Spleen (tissue), 11 donors: Measurements from ENCODE around the gene OTUD3. TPM values are rescaled to one million over a fixed set of nuclear protein-coding genes. Genes with fewer than 3 reads are reported as not detected.
"Not testable (repeated sequence)": the region's sequence is repeated elsewhere in the genome, so short reads cannot be mapped to it uniquely, and the experiment has no call there.

Experiments
- DNase-seq: peaks from one replicate; pipeline ENCODE4 v3.0.0-alpha.2; 2020
- H3K27ac ChIP-seq, 8 donors: fragments of 200-600 bp; sonication (generic) in 7 of 8; 1 replicate in 4 of 8; 2 replicates in 4 of 8; pipeline versions ENCODE4 v1.5.0 to v1.8.0; 2016 to 2021; ENCODE audit warnings: inconsistent platforms in 4 of 8, mild to moderate bottlenecking in 4 of 8, moderate library complexity in 1 of 8
- H3K27me3 ChIP-seq, 7 donors: fragments of 200-600 bp; sonication (generic) in 6 of 7; replicated peaks in 1 of 7; 1 replicate in 4 of 7; 2 replicates in 3 of 7; pipeline versions ENCODE4 v1.5.0 to v1.8.0; 2016 to 2021; ENCODE audit warnings: inconsistent platforms in 3 of 7, mild to moderate bottlenecking in 1 of 7
- H3K36me3 ChIP-seq, 6 donors: fragments of 200-600 bp; sonication (generic) in 5 of 6; 1 replicate in 4 of 6; 2 replicates in 2 of 6; pipeline versions ENCODE4 v1.5.0 to v1.8.0; 2016 to 2021; ENCODE audit warnings: inconsistent platforms in 2 of 6
- H3K4me1 ChIP-seq, 6 donors: fragments of 200-600 bp; sonication (generic) in 5 of 6; 1 replicate in 3 of 6; 2 replicates in 3 of 6; pipeline versions ENCODE4 v1.5.0 to v1.8.0; 2016 to 2021; ENCODE audit warnings: inconsistent platforms in 3 of 6
- H3K4me3 ChIP-seq, 8 donors: fragments of 200-600 bp; sonication (generic) in 7 of 8; 1 replicate in 4 of 8; 2 replicates in 4 of 8; pipeline versions ENCODE4 v1.5.0 to v1.8.0; 2016 to 2021; ENCODE audit warnings: inconsistent platforms in 4 of 8, mild to moderate bottlenecking in 4 of 8, moderate library complexity in 2 of 8
- H3K9me3 ChIP-seq, 8 donors: fragments of 200-600 bp; sonication (generic) in 7 of 8; 1 replicate in 4 of 8; 2 replicates in 4 of 8; pipeline versions ENCODE4 v1.5.0 to v1.8.0; 2016 to 2021; ENCODE audit warnings: inconsistent platforms in 4 of 8
- CTCF ChIP-seq, 11 experiments: fragments of 200-600 bp in 7 of 11; fragments of 450-650 bp in 4 of 11; sonication (generic) in 4 of 11; IDR thresholded peaks in 8 of 11; conservative IDR thresholded peaks in 3 of 11; 1 replicate in 7 of 11; 2 replicates in 4 of 11; pipeline versions ENCODE4 v1.4.0 to v1.8.0; 2016 to 2021; ENCODE audit warnings: antibody characterized with exemption in 11 of 11, inconsistent platforms in 4 of 11, mild to moderate bottlenecking in 1 of 11
- POLR2A ChIP-seq, 3 donors: fragments of 450-650 bp; IDR thresholded peaks; one replicate each; pipeline ENCODE4 v1.5.1; 2017; ENCODE audit warnings: antibody characterized with exemption in 3 of 3, mild to moderate bottlenecking in 1 of 3
- POLR2AphosphoS5 ChIP-seq, 3 donors: sonication (generic); formaldehyde crosslinking; IDR thresholded peaks; one replicate each; pipeline ENCODE4 v1.5.1; 2017; ENCODE audit warnings: antibody characterized with exemption in 3 of 3
- WGBS, 5 donors: extraction: QIAGEN DNeasy Blood & Tissue Kit in 3 of 5; methylation state at CpG; one replicate each; pipeline versions ENCODE4 v1.1.5 to v1.1.7; 2013 to 2018; 5-methylcytosine and 5-hydroxymethylcytosine counted together
- intact Hi-C: fragments of 100-400 bp; cut with DNase I; formaldehyde crosslinking; loops from one replicate; pipeline ENCODE4 v1.15.0; 2023; ENCODE audit warnings: low total_unique reads
- polyA plus RNA-seq, 3 donors: library from polyadenylated mRNA; stranded (reverse); fragments of 200-250 nt; gene quantifications; one replicate each; pipeline ENCODE4 v1.2.1, GENCODE V29; 2013
- total RNA-seq, 7 donors: library from RNA; depleted of rRNA in 3 of 7; stranded (reverse); fragments of >200 nt in 3 of 7; fragmentation: NEBNext Ultra II Directional in 4 of 7; extraction: Animal tissue kit (Norgen Biotek cat#: 25700) in 4 of 7; gene quantifications; one replicate each; pipeline versions ENCODE4 v1.1.0 to v1.2.1, GENCODE V29; 2016 to 2021
- donor health status: healthy with polysubstance abuse.
- donor health status: DM: no; HTN: no; CAD: no; lungs with moderate emphysema.
- donor health status: DM: no; HTN: no; CAD: no.
- donor health status: Bipolar disorder and iron deficiency.
- donor health status: healthy.
- donor health status: DM: no; HTN: no; CAD: no.
- donor health status: DM: yes; HTN: yes; CAD: no.

OTUD3 gene
- total and polyA plus RNA-seq, 10 donors, result 1.5 to 14.0 (median 6.7) TPM

- intact Hi-C loops, result no loop called here
Measured at GRCh38 chr1:19923953-19924346, 41.8 kb downstream of the OTUD3 start.

GRCh38 chr1:19925342-19926070 lies 43.3 kb downstream of the OTUD3 start:
- WGBS, 5 donors, result 80 to 88% (median 82%) methylated on average over 7 of the region's 7 CpGs
- TF ChIP-seq CTCF (IDR thresholded peaks at IDR 0.05 in 8 of 11, conservative IDR thresholded peaks at IDR 0.05 in 3 of 11) (no peak), POLR2A (IDR thresholded peaks at IDR 0.05) (no peak), POLR2AphosphoS5 (IDR thresholded peaks at IDR 0.05) (no peak)
- Histone ChIP-seq H3K4me3 (no peak overlapping the region), H3K4me1 (peaks cover 0 to 14% (median 4%) of the 10 kb centered on the region in 6 donors), H3K27ac (no peak overlapping the region), H3K27me3 (peaks cover 0 to 10% (median 0%) of the 10 kb centered on the region in 7 donors), H3K36me3 (no peaks in the 10 kb centered on the region), H3K9me3 (peaks cover 0 to 11% (median 2%) of the 10 kb centered on the region in 8 donors)
- intact Hi-C loops, result no loop called here
- no peak for DNase-seq

More at GRCh38 chr1:19923953-19924346, 41.8 kb downstream of the OTUD3 start:
- TF ChIP-seq POLR2AphosphoS5 (IDR thresholded peaks at IDR 0.05) (no peak), POLR2A (IDR thresholded peaks at IDR 0.05) (no peak), CTCF (IDR thresholded peaks at IDR 0.05 in 8 of 11, conservative IDR thresholded peaks at IDR 0.05 in 3 of 11) (no peak)
- Histone ChIP-seq H3K9me3 (no peaks in the 10 kb centered on the region), H3K36me3 (no peaks in the 10 kb centered on the region), H3K4me3 (no peak overlapping the region), H3K4me1 (peaks cover 0 to 14% (median 4%) of the 10 kb centered on the region in 6 donors), H3K27ac (no peak overlapping the region), H3K27me3 (peaks cover 0 to 10% (median 0%) of the 10 kb centered on the region in 7 donors)
- DNase-seq, result no peak
- 64 to 76% (median 72%) methylated on average over 9 to 13 of the region's 13 CpGs for WGBS, 5 donors

- intact Hi-C loops, result no loop called here
- Histone ChIP-seq H3K4me3 (no peak overlapping the region), H3K4me1 (peaks cover 0 to 10% (median 2%) of the 10 kb centered on the region in 6 donors), H3K27ac (no peak overlapping the region), H3K9me3 (peaks cover 0 to 21% (median 12%) of the 10 kb centered on the region in 8 donors), H3K36me3 (no peaks in the 10 kb centered on the region), H3K27me3 (peaks cover 0 to 10% (median 0%) of the 10 kb centered on the region in 7 donors)
- 68 to 79% (median 70%) methylated on average over 8 of the region's 8 CpGs for WGBS, 5 donors
- TF ChIP-seq POLR2AphosphoS5 (IDR thresholded peaks at IDR 0.05) (no peak), CTCF (IDR thresholded peaks at IDR 0.05 in 8 of 11, conservative IDR thresholded peaks at IDR 0.05 in 3 of 11) (no peak), POLR2A (IDR thresholded peaks at IDR 0.05) (no peak)
- no peak for DNase-seq
Measured at GRCh38 chr1:19926296-19927129, 44.3 kb downstream of the OTUD3 start.

GRCh38 chr1:19927130-19927421 lies 44.9 kb downstream of the OTUD3 start:
- H3K4me1 ChIP-seq, H3K27ac ChIP-seq, DNase-seq, H3K36me3 ChIP-seq, intact Hi-C loops, H3K4me3 ChIP-seq: not testable (repeated sequence)
- Histone ChIP-seq H3K9me3 (peaks cover 0 to 26% (median 18%) of the 10 kb centered on the region in 8 donors), H3K27me3 (peaks cover 0 to 10% (median 0%) of the 10 kb centered on the region in 7 donors)
- WGBS, 5 donors, result 64 to 86% (median 75%) methylated on average over 3 of the region's 3 CpGs
